GM19468 (cell line): ENCODE measurements around the gene ROR1.

ENCODE experiments used
- ATAC-seq: cut with Tn5 transposase; IDR thresholded peaks from one replicate; pipeline ENCODE4 v1.9.1; 2021; ENCODE audit warnings: mild to moderate bottlenecking, moderate library complexity, moderate number of reproducible peaks; ENCODE audit not compliant: unreplicated experiment; ENCODE audit errors: extremely low read depth

ROR1 gene

GRCh38 chr1:63898428-63899196 is 124.8 kb downstream of the ROR1 start:
- ATAC-seq, result no peak

- ATAC-seq, result no peak
These were observed 127.3 kb downstream of the ROR1 start for GRCh38 chr1:63901094-63901493.

- ATAC-seq, result no peak
These were observed 129.2 kb downstream of the ROR1 start for GRCh38 chr1:63902844-63903589.

GRCh38 chr1:63903947-63904610 is 130.3 kb downstream of the ROR1 start:
- ATAC-seq, result no peak

GRCh38 chr1:63904826-63905225 is 131.0 kb downstream of the ROR1 start:
- no peak for ATAC-seq

- no peak for ATAC-seq
These were observed 132.4 kb downstream of the ROR1 start for GRCh38 chr1:63906047-63906704.

GRCh38 chr1:63907051-63907450 is 133.2 kb downstream of the ROR1 start:
- no peak for ATAC-seq

- no peak for ATAC-seq
These were observed 134.2 kb downstream of the ROR1 start for GRCh38 chr1:63908016-63908415.

GRCh38 chr1:63909526-63909925 is 135.7 kb downstream of the ROR1 start:
- ATAC-seq, result no peak

GRCh38 chr1:63911049-63911448 is 137.2 kb downstream of the ROR1 start:
- no peak for ATAC-seq

- no peak for ATAC-seq
These were observed 138.8 kb downstream of the ROR1 start for GRCh38 chr1:63912643-63913042.

- ATAC-seq, result no peak
These were observed 139.7 kb downstream of the ROR1 start for GRCh38 chr1:63913533-63913932.

- no peak for ATAC-seq
These were observed 140.4 kb downstream of the ROR1 start for GRCh38 chr1:63914241-63914640.

- ATAC-seq, result no peak
These were observed 140.9 kb downstream of the ROR1 start for GRCh38 chr1:63914706-63915105.

- ATAC-seq, result no peak
These were observed 141.3 kb downstream of the ROR1 start for GRCh38 chr1:63915121-63915520.

GRCh38 chr1:63916485-63917360 is 142.9 kb downstream of the ROR1 start:
- ATAC-seq, result no peak

GRCh38 chr1:63917571-63918417 is 144.0 kb downstream of the ROR1 start:
- ATAC-seq, result no peak

GRCh38 chr1:63918418-63918945 is 144.7 kb downstream of the ROR1 start:
- ATAC-seq, result no peak
